H1 (cell line): Measurements from ENCODE around the gene CDCP1. TPM values are rescaled to one million over a fixed set of nuclear protein-coding genes. Genes with fewer than 3 reads are reported as not detected.

Experiments
- CTCF ChIA-PET: fragments of 300-600 bp; sonication (Branson Sonifier 250); formaldehyde crosslinking; loops from one replicate; lab custom pipeline; 2021; ENCODE audit not compliant: partially characterized antibody; lab: Charles Lee
- POLR2A ChIA-PET: fragments of 300-600 bp; sonication (Branson Sonifier 250); formaldehyde crosslinking; loops from one replicate; lab custom pipeline; 2021; ENCODE audit warnings: inconsistent platforms; ENCODE audit not compliant: partially characterized antibody; lab: Charles Lee
- DNase-seq, 2 experiments: peaks; one replicate each; pipeline versions ENCODE4 v3.0.0 to v3.0.0-alpha.2; 2010 to 2022; ENCODE audit warnings: low spot score in 2 of 2, low read depth in 1 of 2, mixed read lengths in 1 of 2
- FAIRE-seq: peaks from 2 replicates; lab custom pipeline; 2011; peaks lifted over from hg19 to GRCh38; lab: Jason Lieb, UNC
- H2AFZ ChIP-seq: 2 replicates; pipeline ENCODE4 v1.8.1; 2012; ENCODE audit warnings: low read length, inconsistent platforms
- H2AK5ac ChIP-seq: 2 replicates; pipeline ENCODE4 v1.6.1; 2013; ENCODE audit warnings: low read depth, low read length
- H2BK120ac ChIP-seq: replicated peaks from 2 replicates; pipeline ENCODE3; 2013; ENCODE audit warnings: low read depth, low read length, inconsistent platforms
- H2BK12ac ChIP-seq: 2 replicates; pipeline ENCODE4 v1.6.1; 2013; ENCODE audit warnings: low read depth, low read length
- H2BK15ac ChIP-seq: 2 replicates; pipeline ENCODE4 v1.6.1; 2013; ENCODE audit warnings: low read length
- H2BK20ac ChIP-seq: 2 replicates; pipeline ENCODE4 v1.6.1; 2013; ENCODE audit warnings: low read length
- H2BK5ac ChIP-seq: 2 replicates; pipeline ENCODE4 v1.6.1; 2013; ENCODE audit warnings: low read depth, low read length
- H3K14ac ChIP-seq: 2 replicates; pipeline ENCODE4 v1.6.1; 2013; ENCODE audit warnings: inconsistent platforms; ENCODE audit not compliant: insufficient read length
- H3K18ac ChIP-seq: 2 replicates; pipeline ENCODE4 v1.6.1; 2013; ENCODE audit warnings: low read length; ENCODE audit errors: extremely low read depth
- H3K23ac ChIP-seq: 2 replicates; pipeline ENCODE4 v1.6.1; 2013; ENCODE audit warnings: inconsistent platforms; ENCODE audit not compliant: insufficient read length
- H3K23me2 ChIP-seq: 2 replicates; pipeline ENCODE4 v1.6.1; 2013; ENCODE audit warnings: low read depth, low read length
- H3K27ac ChIP-seq: 2 replicates; pipeline ENCODE4 v1.6.1; 2011; ENCODE audit warnings: low read depth, low read length, inconsistent platforms
- H3K27me3 ChIP-seq, 4 experiments: replicated peaks in 1 of 4; 1 replicate in 1 of 4; 2 replicates in 3 of 4; pipeline versions ENCODE4 v1.6.1 to v1.8.1; 2011 to 2013; ENCODE audit warnings: low read length in 3 of 4, mild to moderate bottlenecking in 3 of 4, inconsistent platforms in 2 of 4, mixed read lengths in 2 of 4, moderate library complexity in 1 of 4; ENCODE audit not compliant: control insufficient read depth in 3 of 4, insufficient read depth in 3 of 4; ENCODE audit errors: extremely low read depth in 1 of 4
- H3K36me3 ChIP-seq, 4 experiments: 2 replicates each; pipeline versions ENCODE4 v1.6.1 to v1.8.1; 2011 to 2013; ENCODE audit warnings: mild to moderate bottlenecking in 4 of 4, low read length in 3 of 4, moderate library complexity in 2 of 4, control low read depth in 1 of 4, inconsistent platforms in 1 of 4; ENCODE audit not compliant: insufficient read depth in 4 of 4, control insufficient read depth in 2 of 4
- H3K4ac ChIP-seq: replicated peaks from 2 replicates; pipeline ENCODE3; 2013; ENCODE audit warnings: low read length, low read depth, mixed read lengths, inconsistent platforms; ENCODE audit not compliant: insufficient read length
- H3K4me1 ChIP-seq, 4 experiments: replicated peaks in 1 of 4; 1 replicate in 1 of 4; 2 replicates in 3 of 4; pipeline versions ENCODE4 v1.6.1 to v1.8.1; 2011 to 2013; ENCODE audit warnings: low read length in 3 of 4, inconsistent platforms in 2 of 4, mixed read lengths in 1 of 4; ENCODE audit not compliant: insufficient read depth in 4 of 4, control insufficient read depth in 3 of 4
- H3K4me2 ChIP-seq, 2 experiments: 2 replicates each; pipeline versions ENCODE4 v1.6.1 to v1.8.1; 2011 to 2013; ENCODE audit warnings: low read depth in 2 of 2, low read length in 2 of 2, control low read depth in 1 of 2, inconsistent platforms in 1 of 2, mild to moderate bottlenecking in 1 of 2; ENCODE audit not compliant: insufficient read depth in 1 of 2
- H3K4me3 ChIP-seq, 4 experiments: fragments of 200-600, 300-600 bp in 1 of 4; sonication (generic), shearing (Covaris generic), sonication (Bioruptor Twin) in 1 of 4; 2 replicates each; pipeline versions ENCODE4 v1.5.1 to v1.8.1; 2011 to 2016; ENCODE audit warnings: low read length in 4 of 4, low read depth in 3 of 4, control low read depth in 2 of 4, inconsistent platforms in 2 of 4, mild to moderate bottlenecking in 2 of 4, mixed read lengths in 1 of 4, moderate library complexity in 1 of 4; ENCODE audit not compliant: insufficient read depth in 2 of 4; ENCODE audit errors: extremely low read depth in 1 of 4
- H3K56ac ChIP-seq: replicated peaks from 2 replicates; pipeline ENCODE3; 2013; ENCODE audit warnings: low read depth, mild to moderate bottlenecking, mixed read lengths, low read length, inconsistent platforms; ENCODE audit not compliant: insufficient read length
- H3K79me1 ChIP-seq: 2 replicates; pipeline ENCODE4 v1.6.1; 2013; ENCODE audit warnings: low read depth, low read length, control low read depth
- H3K79me2 ChIP-seq, 2 experiments: 2 replicates each; pipeline versions ENCODE4 v1.6.1 to v1.8.1; 2012 to 2013; ENCODE audit warnings: low read length in 2 of 2, mild to moderate bottlenecking in 2 of 2, inconsistent platforms in 1 of 2; ENCODE audit not compliant: insufficient read depth in 2 of 2, control insufficient read depth in 1 of 2
- H3K9ac ChIP-seq, 4 experiments: replicated peaks in 1 of 4; 1 replicate in 1 of 4; 2 replicates in 3 of 4; pipeline versions ENCODE4 v1.6.1 to v1.8.1; 2011 to 2013; ENCODE audit warnings: low read depth in 3 of 4, low read length in 3 of 4, control low read depth in 2 of 4, mild to moderate bottlenecking in 2 of 4, moderate library complexity in 2 of 4, inconsistent platforms in 1 of 4; ENCODE audit errors: extremely low read depth in 1 of 4
- H3K9me3 ChIP-seq, 2 experiments: 2 replicates each; pipeline versions ENCODE4 v1.6.1 to v1.8.1; 2012 to 2013; ENCODE audit warnings: mild to moderate bottlenecking in 2 of 2, moderate library complexity in 2 of 2, control low read depth in 1 of 2, inconsistent platforms in 1 of 2, low read depth in 1 of 2, low read length in 1 of 2, mixed read lengths in 1 of 2; ENCODE audit not compliant: insufficient read depth in 2 of 2
- H4K20me1 ChIP-seq, 2 experiments: replicated peaks in 1 of 2; 2 replicates each; pipeline versions ENCODE3 to v1.8.1; 2011 to 2013; ENCODE audit warnings: inconsistent platforms in 2 of 2, low read length in 2 of 2, mild to moderate bottlenecking in 1 of 2; ENCODE audit not compliant: insufficient read depth in 2 of 2, control insufficient read depth in 1 of 2
- H4K5ac ChIP-seq: 2 replicates; pipeline ENCODE4 v1.6.1; 2013; ENCODE audit warnings: low read length, low read depth, mixed read lengths, inconsistent platforms; ENCODE audit not compliant: insufficient read length
- H4K8ac ChIP-seq: 2 replicates; pipeline ENCODE4 v1.8.0; 2013; ENCODE audit warnings: mild to moderate bottlenecking, moderate library complexity, low read length, inconsistent platforms; ENCODE audit not compliant: insufficient read depth; ENCODE audit errors: extremely low read depth
- H4K91ac ChIP-seq: replicated peaks from 2 replicates; pipeline ENCODE3; 2013; ENCODE audit warnings: low read length, mixed read lengths, inconsistent platforms; ENCODE audit not compliant: insufficient read length
- ASH2L ChIP-seq: fragments of 200-600, 300-600 bp; sonication (generic); IDR thresholded peaks from one replicate; pipeline ENCODE4 v1.7.1; 2017; ENCODE audit warnings: low read length
- ATF2 ChIP-seq: IDR thresholded peaks from 2 replicates; pipeline ENCODE4 v1.6.1; 2012; ENCODE audit warnings: low read length, inconsistent platforms
- BACH1 ChIP-seq: IDR thresholded peaks from 2 replicates; pipeline ENCODE4 v1.6.1; 2012; ENCODE audit warnings: low read length, improper control_type of control experiment
- CBX5 ChIP-seq: fragments of 300-800, 300-1000 bp; sonication (generic); IDR thresholded peaks from 2 replicates; pipeline ENCODE4 v1.7.1; 2016; ENCODE audit warnings: antibody characterized with exemption, low read length, low read depth
- CBX8 ChIP-seq: fragments of 300-800, 300-1000 bp; sonication (generic); IDR thresholded peaks from 2 replicates; pipeline ENCODE4 v1.7.1; 2016; ENCODE audit warnings: low read depth, low read length, borderline replicate concordance
- GTF2F1 ChIP-seq: IDR thresholded peaks from 2 replicates; pipeline ENCODE4 v1.6.1; 2012; ENCODE audit warnings: low read depth, low read length, improper control_type of control experiment, borderline replicate concordance
- POLR2AphosphoS5 ChIP-seq: IDR thresholded peaks from 2 replicates; pipeline ENCODE4 v1.6.1; 2011; ENCODE audit warnings: low read depth, low read length
- RXRA ChIP-seq: IDR thresholded peaks from 2 replicates; pipeline ENCODE4 v1.6.1; 2011; ENCODE audit warnings: low read depth, mild to moderate bottlenecking, low read length, moderate library complexity; ENCODE audit not compliant: insufficient read depth
- SAP30 ChIP-seq: fragments of 300-600 bp; sonication (generic); IDR thresholded peaks from 2 replicates; pipeline ENCODE4 v1.7.1; 2012; ENCODE audit warnings: low read length, moderate library complexity, mild to moderate bottlenecking, inconsistent platforms; ENCODE audit not compliant: insufficient read depth, insufficient replicate concordance
- SIN3A ChIP-seq, 2 experiments: IDR thresholded peaks in 1 of 2; conservative IDR thresholded peaks in 1 of 2; 2 replicates each; pipeline ENCODE4 v1.6.1; 2011 to 2012; ENCODE audit warnings: low read length in 2 of 2, improper control_type of control experiment in 1 of 2, low read depth in 1 of 2, mild to moderate bottlenecking in 1 of 2
- TCF12 ChIP-seq: IDR thresholded peaks from 2 replicates; pipeline ENCODE4 v1.6.1; 2011; ENCODE audit warnings: low read depth, mild to moderate bottlenecking, low read length
- TEAD4 ChIP-seq: IDR thresholded peaks from 2 replicates; pipeline ENCODE4 v1.6.1; 2012; ENCODE audit warnings: low read depth, low read length, inconsistent platforms, mixed read lengths
- WGBS, 2 experiments: shearing (Covaris generic) in 1 of 2; methylation state at CpG; one replicate each; pipeline versions ENCODE4 v1.1.6 to v1.1.7; 2013 to 2015; ENCODE audit warnings: low lambda C conversion rate in 2 of 2, mixed read lengths in 2 of 2, inconsistent platforms in 1 of 2, low coverage in 1 of 2, missing lambda C conversion rate in 1 of 2; ENCODE audit not compliant: insufficient replicate concordance in 2 of 2, insufficient coverage in 1 of 2, insufficient read length in 1 of 2; ENCODE audit errors: extremely low coverage in 1 of 2, missing lambda C conversion rate in 1 of 2; 5-methylcytosine and 5-hydroxymethylcytosine counted together
- polyA plus RNA-seq, 7 experiments: library from polyadenylated mRNA; depleted of rRNA in 3 of 7; stranded (reverse) in 5 of 7; unstranded in 2 of 7; fragments of >200 nt in 5 of 7; fragments of 200-250 nt in 2 of 7; gene quantifications; 1 replicate in 5 of 7; 2 replicates in 1 of 7; 4 replicates in 1 of 7; pipeline versions ENCODE4 v1.2.1 to v1.2.3, GENCODE V29; 2011 to 2013; ENCODE audit warnings: missing spikeins in 2 of 7, mixed read lengths in 2 of 7
- total RNA-seq: library from RNA; stranded (reverse); fragmentation: NEBNext Ultra II Directional; extraction: Animal tissue kit (Norgen Biotek cat#: 25700); gene quantifications from 2 replicates; pipeline ENCODE4 v1.2.1, GENCODE V29; 2021
- TF ChIP-seq, protein P1 (sequence below): IDR thresholded peaks from 2 replicates; pipeline ENCODE4 v1.6.1; 2012; ENCODE audit warnings: inconsistent platforms

Gene CDCP1
- total and polyA plus RNA-seq, 2 of the 8 experiments (the other 6 are each of a cell fraction or from before 2014, with no cell fraction given), result 10.0 to 23.3 TPM

GRCh38 chr3:45098310-45098709 lies 47.9 kb downstream of the CDCP1 start:
- no peak overlapping the region for H2BK5ac ChIP-seq
- DNase-seq (no peak), FAIRE-seq (no peak)
- 88% methylated on average over 5 of the region's 5 CpGs; no CpG with 5 or more reads in 1 of the 2 experiments for WGBS, 2 experiments
- H4K20me1 ChIP-seq, result peaks cover 0 to 4% of the 10 kb centered on the region in 2 experiments
- H2BK12ac ChIP-seq, result no peak overlapping the region
- H2BK20ac ChIP-seq, result no peak overlapping the region
- no peak overlapping the region for H3K4me2 ChIP-seq
- no peaks in the 10 kb centered on the region; a peak in 1 of 7 replicates for H3K27me3 ChIP-seq
- no peak overlapping the region for H3K4ac ChIP-seq
- no peaks in the 10 kb centered on the region for H3K79me1 ChIP-seq
- no peak overlapping the region for H3K27ac ChIP-seq
- H3K23ac ChIP-seq, result no peak overlapping the region
- no peaks in the 10 kb centered on the region for H3K23me2 ChIP-seq
- no peak overlapping the region for H3K18ac ChIP-seq
- no peak overlapping the region for H4K8ac ChIP-seq
- CTCF ChIA-PET, result interaction anchor here (1.3 to 2.6 kb wide), 3 partner anchors 37 to 112 kb away, joined by 3 to 14 read pairs (median 8); no protein-coding TSS in a partner anchor
- no peak overlapping the region for H2AK5ac ChIP-seq
- no peak overlapping the region for H2AFZ ChIP-seq
- H3K14ac ChIP-seq, result no peak overlapping the region
- H3K4me1 ChIP-seq, result no peaks in the 10 kb centered on the region
- H3K9me3 ChIP-seq, result no peaks in the 10 kb centered on the region
- H3K79me2 ChIP-seq, result no peaks in the 10 kb centered on the region
- H3K36me3 ChIP-seq, result peaks cover 2 to 13% (median 9%) of the 10 kb centered on the region in 4 experiments; a peak in 6 of 8 replicates
- no peak overlapping the region for H4K5ac ChIP-seq
- H3K9ac ChIP-seq, result no peak overlapping the region
- no peak overlapping the region for H4K91ac ChIP-seq
- no peak overlapping the region for H3K4me3 ChIP-seq
- no peak overlapping the region for H2BK120ac ChIP-seq
- no peak overlapping the region for H2BK15ac ChIP-seq
- no peak overlapping the region for H3K56ac ChIP-seq
- POLR2A ChIA-PET, result no interaction called here
- no peak for TF ChIP-seq TEAD4
- TF ChIP-seq POLR2AphosphoS5, result no peak
- TF ChIP-seq GTF2F1, result no peak
- no peak for TF ChIP-seq SIN3A (conservative IDR thresholded peaks at IDR 0.05 in 1 of 2, IDR thresholded peaks at IDR 0.05 in 1 of 2; ENCODE audit: low read depth in 1 of 2, low read length in 2 of 2)
- no peak for TF ChIP-seq CBX8
- TF ChIP-seq BACH1, result no peak
- TF ChIP-seq ASH2L, result no peak
- no peak for TF ChIP-seq RXRA
- no peak for TF ChIP-seq TCF12
- TF ChIP-seq, protein P1, sequence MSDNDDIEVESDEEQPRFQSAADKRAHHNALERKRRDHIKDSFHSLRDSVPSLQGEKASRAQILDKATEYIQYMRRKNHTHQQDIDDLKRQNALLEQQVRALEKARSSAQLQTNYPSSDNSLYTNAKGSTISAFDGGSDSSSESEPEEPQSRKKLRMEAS, result no peak
- no peak for TF ChIP-seq ATF2
- no peak for TF ChIP-seq SAP30
- no peak for TF ChIP-seq CBX5
